UCSD-AML1 (cell line): ENCODE results near the gene FBXL7.

Experiments used
- DNase-seq: peaks from one replicate; lab custom pipeline; 2025; ENCODE audit not compliant: unreplicated experiment; lab: John Stamatoyannopoulos, UW

FBXL7 gene

DNA sequence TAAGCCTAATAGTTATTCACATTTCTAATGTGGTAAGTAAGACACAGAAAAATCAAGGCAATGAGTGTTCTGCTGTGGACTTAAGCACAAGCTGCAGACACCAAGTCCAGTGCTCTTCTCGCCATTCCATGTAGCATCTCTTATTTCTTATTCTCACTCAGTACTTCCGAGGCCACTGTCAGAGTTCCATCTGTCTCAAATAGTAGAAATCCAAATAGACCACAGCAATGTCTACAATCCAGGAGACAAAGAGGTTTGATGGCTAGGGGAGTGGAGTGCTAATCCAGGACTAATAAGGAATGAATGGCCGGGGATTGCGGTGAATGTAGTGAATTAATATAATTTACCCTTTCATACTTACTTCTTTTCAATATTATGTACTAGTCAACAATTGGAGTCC is 147.3 kb downstream of the FBXL7 start:
- no peak for DNase-seq

DNA sequence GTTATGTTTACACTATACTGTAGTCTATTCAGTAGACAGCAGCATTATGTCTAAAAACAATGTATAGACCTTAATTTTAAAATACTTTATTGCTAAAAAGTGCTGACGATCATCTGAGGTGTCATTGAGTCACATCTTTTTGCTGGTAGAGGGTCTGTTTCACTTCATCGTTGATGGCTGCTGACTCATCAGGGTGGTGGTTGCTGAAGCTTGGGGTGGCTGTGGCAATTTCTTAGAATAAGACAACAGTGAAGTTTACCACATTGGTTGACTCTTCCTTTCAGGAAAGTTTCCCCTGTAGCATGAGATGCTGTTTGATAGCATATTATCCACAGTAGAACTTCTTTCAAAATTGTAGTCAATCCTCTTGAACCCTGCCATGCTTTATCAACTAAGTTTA is 150.3 kb downstream of the FBXL7 start:
- DNase-seq, result no peak

DNA sequence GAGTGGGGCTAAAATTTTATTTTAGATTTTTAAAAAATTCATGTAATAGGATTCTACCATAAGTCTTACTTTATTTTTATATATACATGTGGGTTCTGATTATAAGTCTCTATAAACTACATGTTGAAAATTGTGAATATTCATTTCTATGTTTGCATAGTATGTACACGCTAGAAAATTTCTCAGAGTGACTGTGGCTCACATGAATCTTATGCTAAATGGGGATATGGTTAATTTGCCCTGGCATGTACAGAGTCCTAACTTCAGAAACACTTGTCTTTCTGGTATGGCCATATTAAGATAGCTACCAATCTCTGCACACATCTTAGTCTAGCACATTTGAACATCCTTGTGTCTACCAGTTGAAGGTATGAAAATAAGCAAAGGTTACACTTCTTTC is 154.8 kb downstream of the FBXL7 start:
- no peak for DNase-seq

DNA sequence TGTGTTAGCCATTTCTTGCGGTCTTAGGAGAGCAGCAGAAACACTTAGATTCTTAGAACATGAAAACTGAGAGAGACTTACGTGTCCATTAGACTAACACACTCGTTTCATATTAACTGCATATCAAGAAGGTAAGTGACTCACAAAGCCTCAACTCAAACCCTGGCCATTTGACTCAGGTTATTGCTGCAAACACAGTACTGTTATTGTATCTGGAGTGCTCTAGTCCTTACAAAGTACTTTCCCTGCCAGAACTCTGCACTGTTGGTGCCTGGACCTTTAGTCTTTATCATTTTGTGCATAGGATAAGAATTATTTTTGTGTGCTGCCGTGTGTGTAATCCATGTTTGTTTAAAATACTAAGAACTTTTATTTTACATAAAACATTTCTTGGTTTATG is 155.7 kb downstream of the FBXL7 start:
- no peak for DNase-seq

DNA sequence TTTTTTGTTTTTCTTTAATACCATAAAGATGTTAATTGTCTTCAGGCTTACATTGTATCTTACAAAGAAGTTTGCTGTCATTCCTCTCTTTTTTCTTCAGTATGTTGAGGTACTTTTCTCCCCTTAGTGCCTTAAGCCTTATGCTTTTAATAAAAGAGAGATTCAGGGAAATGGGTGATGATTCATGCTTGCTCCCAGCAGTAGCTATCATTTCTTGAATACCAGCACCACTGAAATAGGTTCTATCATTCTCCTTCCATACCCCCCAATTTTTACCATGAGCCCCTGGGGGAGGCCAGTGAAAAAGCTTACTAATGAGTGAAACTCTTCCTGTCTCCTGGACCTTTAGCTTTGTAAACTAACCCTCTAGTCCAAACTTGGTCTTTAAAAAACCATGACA is 165.0 kb downstream of the FBXL7 start:
- DNase-seq, result no peak

DNA sequence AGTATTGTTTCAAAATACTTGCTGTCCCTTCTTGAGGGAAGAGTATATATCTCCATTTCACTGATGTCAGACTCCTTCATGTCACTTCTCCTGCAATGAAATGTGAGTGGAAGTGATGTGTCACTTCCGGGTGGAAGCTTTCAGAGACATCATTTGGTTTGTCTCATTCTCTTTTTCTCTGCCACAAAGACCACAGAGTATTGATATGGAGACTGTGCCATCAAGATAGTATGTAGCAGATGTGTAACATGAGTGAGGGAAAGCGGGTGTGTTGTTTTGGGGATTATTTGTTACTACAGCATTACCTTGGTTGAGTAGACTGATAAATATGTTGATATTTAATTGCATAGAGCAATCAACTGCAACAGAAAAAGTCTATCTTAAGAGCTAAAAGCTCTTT is 169.8 kb downstream of the FBXL7 start:
- no peak for DNase-seq

DNA sequence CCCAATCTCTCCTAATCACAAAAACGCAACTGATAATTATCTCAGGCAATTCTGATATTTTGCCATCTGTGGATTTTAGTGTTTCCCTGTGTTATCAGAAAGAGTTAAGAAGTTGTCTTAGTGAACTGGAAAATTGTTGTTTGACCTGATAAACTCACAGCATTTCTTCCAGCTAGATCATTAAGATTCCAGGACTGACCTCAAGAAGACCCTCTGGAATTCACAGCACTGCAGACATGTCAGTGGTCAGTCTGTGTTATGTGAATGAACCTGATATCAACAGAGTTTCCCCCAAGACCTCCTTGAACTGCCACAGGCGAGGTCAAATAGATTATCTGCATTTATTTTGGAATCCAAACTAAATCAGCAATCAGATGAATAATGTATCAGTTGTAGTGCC is 174.7 kb downstream of the FBXL7 start:
- DNase-seq, result no peak

- DNase-seq, result no peak
Measured at GRCh38 chr5:15676591-15676990, 176.6 kb downstream of the FBXL7 start.

DNA sequence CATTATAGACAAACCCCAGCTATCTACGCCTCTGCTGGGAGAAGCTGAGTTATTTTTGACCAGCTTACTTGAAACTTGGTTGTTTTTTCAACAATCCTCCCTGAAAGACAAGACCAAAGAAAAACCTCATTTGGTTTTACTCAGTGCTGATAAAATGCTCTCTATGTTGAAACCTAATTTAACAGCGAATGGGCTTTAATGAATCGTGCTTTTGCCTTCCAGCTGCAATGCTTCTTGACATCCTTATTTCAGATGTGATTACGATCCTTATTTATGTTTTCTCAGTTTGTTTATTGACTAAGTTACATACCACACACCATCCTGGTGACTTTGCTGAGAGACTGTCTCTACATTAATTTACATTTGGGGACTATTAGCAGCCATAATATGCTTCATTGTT is 179.2 kb downstream of the FBXL7 start:
- no peak for DNase-seq

DNA sequence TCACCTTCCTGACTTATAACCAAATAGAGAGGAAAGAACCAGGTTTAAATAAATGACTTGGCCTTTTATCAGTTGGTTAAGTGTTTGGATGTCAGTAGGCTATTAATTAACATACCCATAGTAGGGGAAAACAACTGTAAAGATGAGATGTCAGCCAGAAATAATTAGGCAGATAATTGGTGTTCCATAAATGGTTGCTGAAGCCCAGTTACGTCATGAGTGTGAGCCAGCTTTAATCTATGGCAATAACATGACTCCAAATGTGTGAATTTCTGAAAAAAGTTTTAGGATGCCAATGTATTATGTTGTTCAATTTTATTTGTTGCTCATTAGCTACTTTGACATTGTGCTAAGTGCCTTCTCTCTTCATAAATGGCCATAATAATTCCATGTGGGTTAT is 180.5 kb downstream of the FBXL7 start:
- no peak for DNase-seq

GRCh38 chr5:15682122-15682521 is 182.1 kb downstream of the FBXL7 start:
- DNase-seq, result no peak

- DNase-seq, result no peak
Measured at GRCh38 chr5:15682566-15682965, 182.6 kb downstream of the FBXL7 start.

- no peak for DNase-seq
Measured at GRCh38 chr5:15683332-15683731, 183.4 kb downstream of the FBXL7 start.

- DNase-seq, result no peak
Measured at GRCh38 chr5:15687401-15687800, 187.4 kb downstream of the FBXL7 start.

GRCh38 chr5:15689836-15690235 is 189.9 kb downstream of the FBXL7 start:
- no peak for DNase-seq

DNA sequence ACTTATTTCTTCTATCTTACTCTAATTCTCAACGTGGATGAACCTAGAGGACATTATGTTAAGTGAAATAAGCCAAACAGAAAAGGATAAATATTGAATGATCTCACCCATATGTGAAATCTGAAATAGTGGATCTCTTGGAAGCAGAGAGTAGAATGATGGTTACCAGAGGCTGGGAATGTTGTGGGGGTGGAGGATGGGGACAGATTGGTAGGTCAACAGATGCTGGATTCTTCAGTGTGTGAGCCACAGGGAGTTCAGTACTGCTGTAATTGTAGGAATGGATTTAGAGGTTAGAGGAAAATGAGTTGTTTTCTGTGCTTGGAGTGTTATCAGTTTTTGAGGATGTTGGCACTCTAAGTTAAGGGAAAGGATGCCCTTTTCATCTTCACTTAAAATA is 190.6 kb downstream of the FBXL7 start:
- no peak for DNase-seq

GRCh38 chr5:15691521-15691920 is 191.5 kb downstream of the FBXL7 start:
- DNase-seq, result no peak

- no peak for DNase-seq
Measured at GRCh38 chr5:15692706-15693381, 192.9 kb downstream of the FBXL7 start.

DNA sequence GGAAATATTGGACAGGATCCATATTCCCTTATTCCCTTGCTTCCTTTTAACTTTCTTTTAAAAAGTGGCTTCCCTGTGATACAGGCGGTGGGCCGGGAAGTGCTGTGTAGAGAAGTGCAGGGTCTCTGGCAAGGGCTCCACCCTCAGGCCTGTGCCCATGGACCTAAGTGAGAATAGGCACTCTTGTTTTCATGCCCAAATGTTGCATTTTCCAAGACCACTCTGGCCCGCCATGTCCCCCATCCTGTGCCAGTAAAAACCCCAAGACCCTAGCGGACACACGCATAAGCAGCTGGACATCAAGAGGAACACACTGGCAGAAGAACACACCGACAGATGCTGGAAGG is 193.4 kb downstream of the FBXL7 start:
- no peak for DNase-seq

DNA sequence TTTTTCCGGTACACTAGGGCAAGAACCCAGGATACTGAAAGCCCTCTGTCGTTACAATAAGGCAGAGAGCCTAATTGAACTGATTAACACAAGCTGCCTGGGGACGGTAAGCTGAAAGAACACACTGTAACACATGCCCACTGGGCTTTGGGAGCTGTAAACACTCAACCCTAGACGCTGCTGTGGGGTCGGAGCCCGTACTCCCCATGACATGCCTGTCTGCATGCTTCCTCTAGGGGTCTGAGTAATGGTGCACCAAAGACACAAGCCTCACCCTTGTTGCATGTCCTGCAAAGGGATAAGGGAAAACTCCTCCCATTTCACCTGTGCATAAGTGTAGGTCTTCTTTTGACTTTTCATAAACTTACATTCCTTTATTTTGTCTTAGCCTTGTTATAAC is 194.0 kb downstream of the FBXL7 start:
- no peak for DNase-seq

DNA sequence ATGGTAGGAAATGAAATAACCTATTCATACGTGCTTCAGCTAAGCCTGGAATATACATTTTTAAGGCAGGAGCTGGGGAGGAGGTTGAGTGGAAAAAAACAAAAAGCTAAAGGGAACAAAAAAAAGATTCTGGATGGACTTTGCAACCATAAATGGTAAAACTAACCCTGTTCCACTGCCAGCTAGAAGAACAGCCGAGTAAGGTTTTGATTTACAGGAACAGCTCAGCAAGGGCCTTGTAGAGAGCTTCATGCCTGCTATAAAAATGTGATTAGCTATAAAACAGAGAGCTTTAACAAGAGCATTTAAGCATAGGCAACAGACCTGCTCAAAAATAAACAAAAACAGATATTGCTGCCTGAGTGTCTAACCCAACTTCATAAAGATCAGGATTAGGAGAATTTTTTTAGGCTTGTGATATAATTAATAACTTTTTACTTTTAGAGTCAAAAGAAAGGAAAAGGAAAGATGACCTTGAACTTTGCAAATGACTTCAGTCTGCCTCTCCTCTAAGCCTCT is 194.8 kb downstream of the FBXL7 start:
- no peak for DNase-seq

GRCh38 chr5:15695215-15695731 is 195.3 kb downstream of the FBXL7 start:
- DNase-seq, result no peak

GRCh38 chr5:15700373-15700772 is 200.4 kb downstream of the FBXL7 start:
- no peak for DNase-seq
